ENCODE measurements around the gene USP17L28. TPM values are rescaled to one million over a fixed set of nuclear protein-coding genes. Genes with fewer than 3 reads are reported as not detected.
"Not testable (repeated sequence)": the region's sequence is repeated elsewhere in the genome, so short reads cannot be mapped to it uniquely, and the experiment has no call there.

Gene USP17L28
- total and polyA plus RNA-seq, 2 experiments from 2014 or later, result not detected

- not testable (repeated sequence) for H3K4me3 ChIP-seq; H3K4me1 ChIP-seq (ENCODE audit: insufficient read depth); H3K9me3 Mint-ChIP-seq; H3K4me1 Mint-ChIP-seq; H3K27me3 ChIP-seq (ENCODE audit: insufficient read depth); H3K9me2 ChIP-seq (ENCODE audit: insufficient read depth); H3K27ac ChIP-seq (ENCODE audit: low read depth); H3K79me2 ChIP-seq (replicated peaks; ENCODE audit: insufficient read depth); H2AFZ ChIP-seq; H4K20me1 ChIP-seq (replicated peaks; ENCODE audit: insufficient read depth); H3K36me3 ChIP-seq (ENCODE audit: insufficient read depth); H3K4me3 Mint-ChIP-seq; H3K36me3 Mint-ChIP-seq (ENCODE audit: low read depth); H3F3A ChIP-seq (replicated peaks; ENCODE audit: low read depth); ATAC-seq; H3K27me3 Mint-ChIP-seq (ENCODE audit: insufficient read depth, low read depth, poor library complexity); H3K27ac Mint-ChIP-seq; H3K4me2 ChIP-seq; DNase-seq (ENCODE audit: low spot score)
These were observed 4.8 kb upstream of the USP17L28 start, which contains the start of gene USP17L27 for GRCh38 chr4:9343848-9344247. Gene USP17L27 (plus strand): TSS chr4:9344148. CDS start chr4:9344148, 0 bp downstream.

- not testable (repeated sequence) for H3K27me3 Mint-ChIP-seq (ENCODE audit: insufficient read depth, low read depth, poor library complexity); H3K4me3 Mint-ChIP-seq; H2AFZ ChIP-seq; H3F3A ChIP-seq (replicated peaks; ENCODE audit: low read depth); H3K4me3 ChIP-seq; H3K36me3 ChIP-seq (ENCODE audit: insufficient read depth); DNase-seq (ENCODE audit: low spot score); H3K36me3 Mint-ChIP-seq (ENCODE audit: low read depth); H3K27me3 ChIP-seq (ENCODE audit: insufficient read depth); H3K27ac Mint-ChIP-seq; ATAC-seq; H3K4me2 ChIP-seq; H4K20me1 ChIP-seq (replicated peaks; ENCODE audit: insufficient read depth); H3K4me1 Mint-ChIP-seq; H3K27ac ChIP-seq (ENCODE audit: low read depth); H3K9me3 Mint-ChIP-seq; H3K4me1 ChIP-seq (ENCODE audit: insufficient read depth); H3K9me2 ChIP-seq (ENCODE audit: insufficient read depth); H3K79me2 ChIP-seq (replicated peaks; ENCODE audit: insufficient read depth)
These were observed 2.2 kb downstream of the USP17L28 start for GRCh38 chr4:9350866-9351265.

- not testable (repeated sequence) for ATAC-seq
These were observed 4.6 kb downstream of the USP17L28 start, which contains the start of gene USP17L29 for GRCh38 chr4:9353338-9353737. Gene USP17L29 (plus strand): TSS chr4:9353638. CDS start chr4:9353638, 0 bp downstream.

GRCh38 chr4:9362829-9363228, 14.1 kb downstream of the USP17L28 start, which contains the start of gene USP17L30:
Gene USP17L30 (plus strand): TSS chr4:9363129. CDS start chr4:9363129, 0 bp downstream.
- H3K4me2 ChIP-seq; H3K27ac ChIP-seq (ENCODE audit: low read depth); H3K36me3 ChIP-seq (ENCODE audit: insufficient read depth); H3K36me3 Mint-ChIP-seq (ENCODE audit: low read depth); H3F3A ChIP-seq (replicated peaks; ENCODE audit: low read depth); DNase-seq (ENCODE audit: low spot score); H3K27me3 Mint-ChIP-seq (ENCODE audit: insufficient read depth, low read depth, poor library complexity); H3K79me2 ChIP-seq (replicated peaks; ENCODE audit: insufficient read depth); H3K27ac Mint-ChIP-seq; H3K4me1 Mint-ChIP-seq; H3K27me3 ChIP-seq (ENCODE audit: insufficient read depth); H2AFZ ChIP-seq; H3K9me3 Mint-ChIP-seq; H3K4me3 ChIP-seq; H3K9me2 ChIP-seq (ENCODE audit: insufficient read depth); H3K4me3 Mint-ChIP-seq; ATAC-seq; H3K4me1 ChIP-seq (ENCODE audit: insufficient read depth); H4K20me1 ChIP-seq (replicated peaks; ENCODE audit: insufficient read depth): not testable (repeated sequence)

More at GRCh38 chr4:9353338-9353737, 4.6 kb downstream of the USP17L28 start, which contains the start of gene USP17L29:
- H4K20me1 ChIP-seq (replicated peaks; ENCODE audit: insufficient read depth); H3K9me3 Mint-ChIP-seq; H3K27ac ChIP-seq (ENCODE audit: low read depth); H3K27me3 Mint-ChIP-seq (ENCODE audit: insufficient read depth, low read depth, poor library complexity); H3K4me1 Mint-ChIP-seq; H3K36me3 Mint-ChIP-seq (ENCODE audit: low read depth); H3F3A ChIP-seq (replicated peaks; ENCODE audit: low read depth); H3K36me3 ChIP-seq (ENCODE audit: insufficient read depth); H3K9me2 ChIP-seq (ENCODE audit: insufficient read depth); H2AFZ ChIP-seq; DNase-seq (ENCODE audit: low spot score); H3K4me3 ChIP-seq; H3K79me2 ChIP-seq (replicated peaks; ENCODE audit: insufficient read depth); H3K27me3 ChIP-seq (ENCODE audit: insufficient read depth); H3K4me1 ChIP-seq (ENCODE audit: insufficient read depth); H3K4me3 Mint-ChIP-seq; H3K27ac Mint-ChIP-seq; H3K4me2 ChIP-seq: not testable (repeated sequence)

- H3K27me3 ChIP-seq (ENCODE audit: insufficient read depth); H3K9me2 ChIP-seq (ENCODE audit: insufficient read depth); H3F3A ChIP-seq (replicated peaks; ENCODE audit: low read depth); H4K20me1 ChIP-seq (replicated peaks; ENCODE audit: insufficient read depth); H3K4me1 ChIP-seq (ENCODE audit: insufficient read depth); H3K27ac Mint-ChIP-seq; H3K79me2 ChIP-seq (replicated peaks; ENCODE audit: insufficient read depth); H3K4me2 ChIP-seq; H2AFZ ChIP-seq; H3K4me1 Mint-ChIP-seq; H3K36me3 Mint-ChIP-seq (ENCODE audit: low read depth); H3K4me3 Mint-ChIP-seq; H3K36me3 ChIP-seq (ENCODE audit: insufficient read depth); ATAC-seq; H3K27me3 Mint-ChIP-seq (ENCODE audit: insufficient read depth, low read depth, poor library complexity); H3K4me3 ChIP-seq; H3K27ac ChIP-seq (ENCODE audit: low read depth); H3K9me3 Mint-ChIP-seq; DNase-seq (ENCODE audit: low spot score): not testable (repeated sequence)
These were observed 31.2 kb downstream of the USP17L28 start for GRCh38 chr4:9379881-9380280.

Data from GM23338 (cell line).